HL-60/S4 treated with retinoic acid at 250 ng/mL for 4 days and 3 days (cell line): Measurements from ENCODE around the gene RAVER1.
"Not testable (repeated sequence)": the region's sequence is repeated elsewhere in the genome, so short reads cannot be mapped to it uniquely, and the experiment has no call there.

Experiments used
- in situ Hi-C: fragments of 300-500 bp; cut with MboI; formaldehyde crosslinking; loops from 2 replicates; pipeline ENCODE4 v1.7.0; 2022; ENCODE audit warnings: low sequenced_read_pairs

The RAVER1 gene, protein sequence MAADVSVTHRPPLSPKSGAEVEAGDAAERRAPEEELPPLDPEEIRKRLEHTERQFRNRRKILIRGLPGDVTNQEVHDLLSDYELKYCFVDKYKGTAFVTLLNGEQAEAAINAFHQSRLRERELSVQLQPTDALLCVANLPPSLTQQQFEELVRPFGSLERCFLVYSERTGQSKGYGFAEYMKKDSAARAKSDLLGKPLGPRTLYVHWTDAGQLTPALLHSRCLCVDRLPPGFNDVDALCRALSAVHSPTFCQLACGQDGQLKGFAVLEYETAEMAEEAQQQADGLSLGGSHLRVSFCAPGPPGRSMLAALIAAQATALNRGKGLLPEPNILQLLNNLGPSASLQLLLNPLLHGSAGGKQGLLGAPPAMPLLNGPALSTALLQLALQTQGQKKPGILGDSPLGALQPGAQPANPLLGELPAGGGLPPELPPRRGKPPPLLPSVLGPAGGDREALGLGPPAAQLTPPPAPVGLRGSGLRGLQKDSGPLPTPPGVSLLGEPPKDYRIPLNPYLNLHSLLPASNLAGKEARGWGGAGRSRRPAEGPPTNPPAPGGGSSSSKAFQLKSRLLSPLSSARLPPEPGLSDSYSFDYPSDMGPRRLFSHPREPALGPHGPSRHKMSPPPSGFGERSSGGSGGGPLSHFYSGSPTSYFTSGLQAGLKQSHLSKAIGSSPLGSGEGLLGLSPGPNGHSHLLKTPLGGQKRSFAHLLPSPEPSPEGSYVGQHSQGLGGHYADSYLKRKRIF

DNA sequence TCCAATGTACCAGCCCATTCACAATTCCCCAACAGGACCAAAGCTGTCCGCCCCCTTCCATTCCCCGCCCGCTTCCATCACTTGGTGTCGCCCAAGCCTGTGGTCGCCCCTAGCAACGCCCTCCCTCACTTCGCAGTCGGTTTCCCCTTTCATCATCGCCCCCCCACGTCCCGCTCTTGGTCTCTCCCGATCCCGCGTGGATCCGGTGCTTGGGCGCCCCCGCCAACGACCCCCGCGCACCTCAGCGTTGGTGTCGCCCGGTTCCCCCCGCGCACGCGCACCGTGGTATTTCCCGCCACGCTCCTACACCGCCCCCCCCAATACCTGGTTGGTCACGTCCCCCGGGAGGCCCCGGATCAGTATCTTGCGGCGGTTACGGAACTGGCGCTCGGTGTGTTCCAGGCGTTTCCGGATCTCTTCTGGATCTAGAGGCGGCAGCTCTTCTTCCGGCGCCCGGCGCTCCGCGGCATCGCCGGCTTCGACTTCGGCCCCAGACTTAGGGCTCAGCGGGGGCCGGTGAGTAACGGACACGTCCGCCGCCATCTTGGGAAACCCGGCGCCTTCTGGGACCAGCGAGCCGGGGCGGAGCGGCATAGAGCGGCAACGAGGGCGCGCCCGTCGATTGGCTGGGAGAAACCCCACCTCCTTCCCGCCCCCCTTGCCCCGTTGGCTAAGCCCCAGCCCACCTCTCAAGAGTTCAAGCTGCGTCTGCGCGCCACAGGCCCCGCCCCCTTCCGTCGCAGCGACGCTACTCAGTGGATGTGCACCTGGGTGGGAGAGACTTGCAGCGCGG is at the start of gene RAVER1:
Gene RAVER1, minus strand, starts transcription at position 565 of the 793 bp plus-strand sequence. Its CDS starts 22 bp downstream, at position 543.
- in situ Hi-C loops, result no loop called here

DNA sequence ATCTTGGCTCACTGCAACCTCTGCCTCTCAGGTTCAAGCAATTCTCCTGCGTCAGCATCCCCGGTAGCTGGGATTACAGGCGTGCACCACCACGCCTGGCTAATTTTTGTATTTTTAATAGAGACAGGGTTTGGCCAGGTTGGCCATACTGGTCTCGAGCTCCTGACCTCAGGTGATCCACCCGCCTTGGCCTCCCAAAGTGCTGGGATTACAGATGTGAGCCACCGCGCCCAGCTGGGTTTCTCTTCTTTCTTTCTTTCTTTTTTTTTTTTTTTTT is 49.8 kb upstream of the RAVER1 start:
- in situ Hi-C loops, result loop anchor here (25.0 kb wide), 2 partner anchors 271 to 446 kb away; partner anchors contain the start of genes ANGPTL6, EIF3G, OLFM2 and P2RY11

DNA sequence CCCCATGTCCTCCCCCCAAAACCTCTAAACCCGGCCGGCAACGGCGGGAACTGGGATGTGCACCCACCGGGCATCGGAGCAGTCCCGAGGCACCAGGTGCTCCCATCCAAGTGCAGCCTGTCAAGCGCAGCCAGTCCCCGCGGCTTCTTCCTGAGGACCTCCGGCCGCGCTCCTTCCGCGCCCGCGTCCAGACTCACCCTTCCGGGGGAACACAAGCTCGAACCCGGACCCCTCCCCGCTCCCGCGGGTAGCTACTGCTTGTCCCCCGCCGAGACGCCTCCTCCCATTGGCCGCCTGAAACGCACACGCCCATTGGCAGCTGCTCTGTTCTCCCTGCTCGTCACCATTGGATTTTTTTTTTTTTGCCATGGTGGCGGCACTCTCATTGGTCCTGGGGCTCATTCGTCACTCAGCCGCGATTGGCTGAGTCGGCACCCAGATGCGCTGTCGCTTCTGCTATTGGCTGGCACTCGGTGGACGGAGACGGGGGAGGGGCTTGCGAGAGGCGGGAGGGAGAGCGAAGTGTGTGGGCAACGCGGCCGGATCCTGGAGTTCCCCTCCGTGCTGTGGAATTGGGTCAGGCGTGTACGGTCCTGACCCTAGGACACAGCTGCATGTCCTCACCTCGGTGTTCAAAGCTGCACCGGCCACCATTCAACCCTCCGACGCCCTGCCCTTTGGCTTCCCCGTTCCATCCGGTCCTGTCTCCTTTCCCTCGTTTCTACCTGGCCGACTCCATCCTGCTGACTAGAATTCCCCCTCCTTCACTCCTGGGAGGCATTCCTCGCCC is 47.2 kb upstream of the RAVER1 start, which contains the start of gene TYK2:
Gene TYK2, minus strand, starts transcription at position 260 of the 790 bp plus-strand sequence. CDS start 2,166 bp downstream, outside the sequence.
- in situ Hi-C loops, result loop anchor here (25.0 kb wide), 2 partner anchors 268 to 443 kb away; partner anchors contain the start of genes ANGPTL6, EIF3G, OLFM2 and P2RY11

DNA sequence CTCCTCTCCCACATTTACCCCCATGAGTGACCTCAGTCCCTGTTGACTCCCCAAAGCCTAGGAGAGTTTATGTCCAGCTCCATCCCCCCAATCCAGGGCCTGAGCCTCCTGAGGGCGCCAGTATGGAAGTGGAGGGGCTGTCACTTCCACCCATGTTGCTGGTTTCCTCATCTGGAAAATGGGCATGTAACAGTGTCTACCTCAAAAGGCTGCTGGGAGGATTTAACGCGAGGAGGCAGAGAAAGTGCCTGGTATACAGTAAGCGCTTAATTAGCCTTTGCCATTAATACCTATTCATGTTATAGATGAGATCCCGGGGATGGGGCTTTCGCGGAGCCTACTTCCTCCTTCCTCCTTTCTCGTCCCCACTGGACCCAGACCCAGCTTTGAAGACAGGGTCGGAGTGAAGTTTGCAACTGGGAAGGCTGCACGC is 46.6 kb upstream of the RAVER1 start:
- in situ Hi-C loops, result loop anchor here (25.0 kb wide), 2 partner anchors 268 to 443 kb away; partner anchors contain the start of genes ANGPTL6, EIF3G, OLFM2 and P2RY11

DNA sequence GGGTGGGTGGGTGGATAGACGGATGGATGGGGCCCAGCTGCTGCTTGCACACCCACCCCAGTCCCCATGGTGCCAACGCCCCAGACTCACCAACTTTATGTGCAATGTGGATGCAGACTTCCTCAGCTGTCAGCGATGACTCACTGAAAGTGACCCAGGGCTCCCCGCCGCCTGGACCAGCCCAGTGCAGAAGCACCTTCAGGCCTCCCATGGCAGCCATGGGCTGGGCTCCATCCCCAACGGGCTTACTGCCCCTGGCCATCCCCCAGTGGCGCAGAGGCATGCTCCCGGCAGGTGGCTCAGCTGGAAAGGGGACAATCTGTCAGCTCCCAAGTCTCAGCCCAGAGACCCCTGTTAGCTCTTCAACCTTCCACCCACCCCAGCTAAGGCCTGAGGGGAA is 44.8 kb upstream of the RAVER1 start:
- in situ Hi-C loops, result loop anchor here (25.0 kb wide), 2 partner anchors 266 to 441 kb away; partner anchors contain the start of genes ANGPTL6, EIF3G, OLFM2 and P2RY11

DNA sequence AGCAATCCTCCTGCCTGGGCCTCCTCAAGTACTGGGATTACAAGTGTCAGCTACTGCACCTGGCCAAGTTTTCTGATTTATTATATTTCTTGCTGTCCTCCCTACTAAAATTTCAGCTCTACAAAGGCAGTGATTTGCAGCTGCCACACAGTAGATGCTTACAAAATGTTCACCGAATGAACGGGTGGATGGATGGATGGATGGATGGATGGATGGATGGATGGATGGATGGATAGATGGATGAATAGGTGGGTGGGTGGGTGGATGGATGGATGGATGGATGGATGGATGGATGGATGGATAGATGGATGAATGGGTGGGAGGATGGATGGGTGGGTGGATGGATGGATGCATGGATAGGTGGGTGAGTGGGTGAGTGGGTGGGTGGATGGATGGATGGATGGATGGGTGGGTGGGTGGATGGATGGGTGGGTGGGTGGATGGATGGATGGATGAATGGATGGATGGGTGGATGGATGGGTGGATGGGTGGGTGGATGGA is 43.9 kb upstream of the RAVER1 start:
- in situ Hi-C loops, result loop anchor here (25.0 kb wide), 2 partner anchors 265 to 440 kb away; partner anchors contain the start of genes ANGPTL6, EIF3G, OLFM2 and P2RY11

DNA sequence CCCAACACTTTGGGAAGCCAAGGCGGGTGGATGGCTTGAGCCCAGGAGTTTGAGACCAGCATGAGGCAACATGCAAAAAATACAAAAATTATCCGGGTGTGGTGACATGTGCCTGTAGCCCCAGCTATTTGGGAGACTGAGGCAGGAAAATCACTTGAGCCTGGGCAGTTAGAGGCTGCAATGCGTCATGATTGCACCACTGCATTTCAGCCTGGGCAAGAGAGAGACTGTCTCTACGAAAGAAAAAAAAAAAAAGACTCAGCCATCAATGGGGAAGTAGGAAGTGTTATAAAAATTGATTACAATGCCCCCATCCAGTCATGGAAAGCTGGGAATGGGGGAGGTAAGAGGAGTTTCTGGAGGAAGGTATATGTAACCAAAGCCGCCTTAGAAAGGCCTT is 41.6 kb upstream of the RAVER1 start:
- in situ Hi-C loops, result loop anchor here (25.0 kb wide), 2 partner anchors 263 to 438 kb away; partner anchors contain the start of genes ANGPTL6, EIF3G, OLFM2 and P2RY11

DNA sequence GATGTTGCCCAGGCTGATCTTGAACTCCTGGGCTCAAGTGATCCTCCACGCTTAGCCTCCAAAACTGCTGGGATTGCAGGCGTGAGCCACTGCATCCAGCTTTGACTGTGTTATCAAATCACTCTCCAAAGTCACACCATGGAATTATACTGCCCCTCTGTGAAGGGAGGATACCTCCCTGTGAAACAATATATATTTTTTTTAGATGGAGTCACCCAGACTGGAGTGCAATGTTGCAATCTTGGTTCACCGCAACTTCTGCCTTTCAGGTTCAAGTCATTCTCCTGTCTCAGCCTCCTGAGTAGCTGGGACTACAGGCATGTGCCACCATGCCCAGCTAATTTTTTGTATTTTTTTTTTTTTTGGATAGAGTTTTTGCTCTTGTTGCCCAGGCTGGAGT is 39.4 kb upstream of the RAVER1 start:
- in situ Hi-C loops, result no loop called here

DNA sequence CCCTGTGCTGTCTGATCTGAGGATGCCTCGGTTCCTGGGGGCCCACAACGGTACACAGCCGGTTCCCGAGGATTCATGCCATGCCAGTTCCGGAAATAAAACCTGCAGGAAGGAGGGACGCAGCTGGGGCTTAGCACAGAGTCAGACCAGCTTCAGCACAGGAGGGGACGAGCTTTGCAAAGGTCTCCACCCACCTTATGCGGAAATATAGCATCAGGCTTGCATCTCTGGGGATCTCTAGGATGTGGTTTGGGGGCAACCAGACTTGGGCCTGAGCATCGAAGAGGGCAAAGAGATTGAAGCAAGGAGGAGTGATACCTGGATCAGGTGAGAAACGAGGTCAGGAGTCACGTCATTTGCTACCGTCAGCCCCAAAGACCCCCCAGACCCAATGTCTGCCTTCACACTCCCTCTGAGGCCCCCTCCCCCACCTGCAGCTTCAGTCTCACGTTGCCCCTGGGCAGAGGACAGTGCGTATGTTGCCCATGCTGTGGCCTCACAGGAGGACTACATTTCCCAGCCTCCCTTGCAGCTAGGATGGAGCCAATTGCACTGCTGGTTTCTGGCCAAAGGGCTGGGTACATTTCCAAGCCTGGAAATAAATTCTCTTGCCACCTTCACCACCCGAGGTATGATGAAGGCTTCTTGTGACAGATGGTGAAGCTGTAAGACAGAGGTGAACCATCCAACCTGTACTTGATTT is 34.9 kb upstream of the RAVER1 start:
- in situ Hi-C loops, result no loop called here

DNA sequence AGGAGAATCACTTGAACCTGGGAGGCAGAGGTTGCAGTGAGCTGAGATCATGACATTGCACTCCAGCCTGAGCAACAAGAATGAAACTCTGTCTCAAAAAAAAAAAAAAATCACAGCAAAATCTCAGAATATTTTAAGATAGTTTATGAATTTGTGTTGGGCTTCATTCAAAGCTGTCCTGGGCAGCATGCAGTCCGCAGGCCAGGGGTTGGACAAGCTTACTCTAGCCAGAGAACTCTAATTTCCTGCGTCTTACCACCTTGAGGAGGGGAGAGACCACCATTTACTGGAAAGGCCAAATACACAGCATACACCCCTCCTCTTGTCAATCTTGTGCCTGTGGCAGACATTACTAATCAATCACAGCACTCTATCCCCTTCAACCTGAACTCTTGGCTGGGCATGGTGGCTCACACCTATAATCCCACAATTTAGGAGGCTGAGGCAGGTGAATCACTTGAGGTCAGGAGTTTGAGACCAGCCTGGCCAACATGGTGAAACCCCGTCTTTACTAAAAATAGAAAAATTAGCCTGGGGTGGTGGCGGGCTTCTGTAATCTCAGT is 33.7 kb upstream of the RAVER1 start:
- in situ Hi-C loops, result not testable (repeated sequence)

DNA sequence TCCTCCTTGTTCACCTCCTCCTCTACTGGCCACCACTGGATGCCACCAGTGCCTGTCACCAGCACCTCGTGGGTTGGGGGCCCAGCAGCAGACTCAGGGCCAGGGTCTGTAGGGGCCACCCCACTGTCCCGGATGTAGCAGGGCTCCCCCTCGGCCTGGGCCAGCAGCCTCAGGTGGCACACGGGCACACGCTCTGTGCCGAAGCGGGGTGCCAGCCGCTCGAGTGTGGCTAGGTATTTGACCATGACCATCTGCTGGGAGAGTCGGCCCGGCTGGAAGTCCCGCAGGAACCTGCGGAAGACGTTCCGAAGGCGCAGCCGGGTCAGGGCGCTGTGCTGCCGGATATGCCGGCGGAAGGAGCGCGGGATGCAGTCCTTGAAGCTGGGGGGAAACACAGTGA is 32.2 kb upstream of the RAVER1 start:
- in situ Hi-C loops, result no loop called here

DNA sequence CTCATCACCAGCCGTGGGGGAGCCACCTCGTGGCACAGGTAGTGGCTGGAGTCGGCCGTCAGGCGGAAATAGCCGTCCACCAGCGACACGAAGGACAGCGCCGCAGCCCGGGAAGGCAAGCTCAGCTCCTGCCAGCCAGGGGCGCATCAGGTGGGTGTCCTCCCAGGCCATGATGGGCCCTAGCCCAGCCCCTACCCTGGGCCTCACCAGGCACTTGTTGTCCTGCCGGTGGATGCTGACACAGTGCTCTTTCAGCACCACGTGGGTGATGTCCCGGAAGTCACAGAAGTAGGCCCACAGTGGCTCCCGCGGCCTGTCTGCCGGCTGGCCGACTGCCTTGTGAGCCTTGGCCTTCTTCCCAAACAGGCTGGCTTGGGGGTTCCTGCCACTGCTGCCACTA is 31.3 kb upstream of the RAVER1 start:
- in situ Hi-C loops, result no loop called here

DNA sequence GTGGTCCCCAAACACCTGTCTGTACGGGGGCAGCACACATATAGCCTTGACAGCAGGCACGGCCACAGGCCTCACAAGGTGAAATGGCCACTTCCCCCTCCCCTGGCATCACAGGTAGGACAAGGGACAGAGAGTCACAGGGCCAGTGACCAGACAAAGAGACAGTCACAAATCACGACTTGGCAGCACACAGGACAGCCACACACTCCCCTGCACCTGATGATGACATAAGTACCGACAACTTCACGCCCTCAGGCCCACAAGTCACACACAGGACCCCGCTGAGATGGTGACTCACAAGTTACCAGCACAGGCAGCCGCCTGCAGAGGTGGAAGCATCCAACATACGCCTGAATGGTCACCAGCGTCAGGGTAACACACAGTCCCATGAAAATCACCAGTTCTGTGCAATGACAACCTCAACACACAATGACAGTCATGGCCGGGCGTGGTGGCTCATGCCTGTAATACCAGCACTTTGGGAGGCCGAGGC is 30.5 kb upstream of the RAVER1 start:
- in situ Hi-C loops, result no loop called here

DNA sequence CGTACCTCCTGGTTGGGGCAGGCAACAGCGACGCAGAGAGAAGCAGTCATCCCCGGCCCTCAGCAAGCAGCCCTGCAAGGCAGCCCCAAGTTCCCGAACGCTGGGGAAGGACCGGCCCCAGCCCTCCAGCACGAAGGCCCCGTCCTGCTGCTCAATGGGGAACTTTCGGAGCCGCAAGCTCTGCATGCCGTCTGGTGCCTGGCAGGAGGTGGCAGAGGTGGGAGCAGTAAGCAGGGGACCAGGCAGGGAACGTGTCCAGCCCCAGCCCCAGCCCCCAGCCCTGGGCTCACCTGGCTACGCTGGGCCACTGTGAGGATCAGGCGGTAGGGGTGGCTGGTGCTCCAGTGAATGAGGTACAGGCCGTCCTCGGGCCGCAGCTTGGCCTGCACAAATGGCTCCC is 28.9 kb upstream of the RAVER1 start:
- in situ Hi-C loops, result no loop called here

DNA sequence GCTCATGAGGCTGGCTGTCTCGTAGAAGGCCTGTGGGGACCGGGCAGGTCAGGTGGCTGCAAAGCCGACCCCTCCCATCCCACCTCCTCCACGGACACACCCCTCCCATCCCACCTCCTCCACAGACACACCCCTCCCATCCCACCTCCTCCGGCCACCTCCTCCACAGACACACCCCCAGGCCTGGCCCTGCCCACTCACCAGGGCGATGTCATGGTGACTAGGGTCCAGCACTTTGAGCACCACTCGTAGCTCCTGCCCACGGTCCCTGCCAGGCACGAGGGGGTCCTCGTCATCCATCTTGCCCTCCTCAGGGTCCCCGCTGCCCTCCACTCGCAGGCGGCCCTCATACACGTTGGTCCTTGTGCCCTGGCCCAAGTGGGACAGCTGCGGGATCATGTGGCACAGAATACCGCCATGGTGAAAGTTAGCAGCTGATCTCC is 28.3 kb upstream of the RAVER1 start:
- in situ Hi-C loops, result no loop called here

DNA sequence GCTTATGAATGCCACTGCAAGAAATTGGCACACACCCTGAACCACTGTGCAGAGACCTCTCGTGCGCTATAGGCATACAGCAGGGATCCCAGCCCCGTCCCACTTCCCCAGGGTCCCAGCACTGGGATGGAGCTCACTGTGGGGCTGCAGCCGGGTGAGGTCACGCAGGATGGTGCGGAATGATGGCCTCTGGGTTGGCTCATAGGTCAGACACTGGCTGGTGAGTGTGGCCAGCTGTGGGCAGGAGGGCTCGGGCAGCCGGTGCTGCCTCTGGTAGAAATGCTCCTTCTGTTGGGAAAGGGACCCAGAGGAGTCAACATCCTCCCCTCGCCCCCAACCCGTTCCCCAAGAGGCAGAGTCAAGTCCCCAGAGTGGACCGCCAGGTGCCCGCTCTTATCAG is 23.1 kb upstream of the RAVER1 start:
- in situ Hi-C loops, result no loop called here

DNA sequence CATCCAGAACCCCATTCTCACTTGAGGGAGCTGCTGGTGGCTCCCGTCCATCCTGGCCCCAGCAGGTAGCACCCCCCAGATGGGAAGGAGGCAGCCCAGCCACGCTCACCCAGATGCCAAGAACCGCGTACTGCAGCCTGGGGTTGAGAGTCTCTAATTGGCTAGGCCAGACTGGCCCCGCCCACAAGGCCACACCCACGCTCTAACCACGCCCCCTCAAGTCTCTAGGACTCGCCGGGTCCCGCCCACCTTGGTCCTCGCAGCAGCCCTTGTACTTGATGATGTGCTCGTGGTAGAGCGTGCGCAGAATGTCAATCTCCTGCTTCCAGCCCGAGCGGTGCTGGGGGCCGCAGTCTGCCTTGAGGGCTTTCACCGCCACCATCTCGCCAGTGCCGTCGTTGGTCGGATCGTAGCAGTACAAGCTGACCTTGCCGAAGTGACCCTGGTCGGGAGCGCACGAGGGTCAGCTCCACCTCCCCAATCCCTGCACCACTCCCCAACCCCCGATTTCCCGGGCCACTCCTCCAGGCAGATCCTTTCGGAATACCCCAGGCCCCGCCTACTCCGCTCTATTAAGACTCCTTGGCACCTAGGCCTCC is 20.6 kb upstream of the RAVER1 start:
- in situ Hi-C loops, result no loop called here
